ENCODE data around the gene GP1BB. TPM values are rescaled to one million over a fixed set of nuclear protein-coding genes. Genes with fewer than 3 reads are reported as not detected.
A peak's percentile ranks its signal among the peaks of the same experiment; 100 is the strongest.

GP1BB gene
- total RNA-seq, 2 donors from 2014 or later = not detected

GRCh38 chr22:19730655-19731360 lies 7.5 kb downstream of the GP1BB start:
- Mint-ChIP-seq H3K27ac (no peak overlapping the region), H3K27me3 (peaks cover 7 to 9% of the 10 kb centered on the region in 2 donors), H3K9me3 (no peaks in the 10 kb centered on the region), H3K36me3 (no peaks in the 10 kb centered on the region), H3K4me1 (ENCODE audit: low read depth in 2 of 2) (peaks cover 3 to 5% of the 10 kb centered on the region in 2 donors), H3K4me3 (peak overlapping the region; percentile 65)
- peak; percentile 81 for DNase-seq (ENCODE audit: low spot score)
- ATAC-seq = peak; percentile 76 to 84

DNA sequence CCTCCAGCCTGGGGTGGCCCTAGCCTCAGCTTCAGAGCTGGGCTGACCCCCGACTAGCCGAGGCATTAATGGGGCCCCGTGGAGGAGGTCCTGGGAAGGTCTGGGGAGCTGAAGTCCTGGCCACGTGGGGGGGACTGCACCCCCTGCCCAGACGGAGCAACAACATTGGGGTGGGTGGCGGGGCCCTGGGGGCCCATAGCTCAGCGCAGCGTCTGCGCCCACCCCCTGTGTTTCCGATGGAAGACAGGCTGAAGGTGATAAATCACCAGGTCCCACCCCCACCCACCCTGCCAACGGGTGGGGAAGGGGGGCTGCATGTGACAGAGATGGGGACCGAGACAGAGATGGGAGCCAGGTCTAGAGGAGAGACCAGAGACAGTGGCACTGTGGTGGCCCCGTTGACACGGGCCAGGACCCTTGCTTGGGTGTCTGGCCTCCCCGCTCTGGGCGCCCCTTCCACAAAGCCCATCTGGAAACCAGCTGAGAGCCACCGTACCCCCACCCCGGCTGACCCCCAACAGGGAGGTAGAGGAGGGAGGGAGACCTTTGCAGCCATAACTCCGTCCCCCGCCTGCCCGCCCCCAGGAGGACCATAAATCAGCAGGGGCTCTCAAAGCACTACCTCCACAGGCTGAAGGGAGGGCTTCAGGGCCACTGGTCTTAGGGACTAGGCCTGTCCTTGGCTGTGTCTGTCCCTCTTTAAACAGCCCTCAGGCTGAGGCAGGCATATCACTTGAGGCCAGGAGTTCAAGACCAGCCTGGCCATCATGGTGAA lies 8.2 kb downstream of the GP1BB start:
- H3K27ac Mint-ChIP-seq = no peak overlapping the region
- H3K4me1 Mint-ChIP-seq (ENCODE audit: low read depth in 2 of 2) = peaks cover 3 to 5% of the 10 kb centered on the region in 2 donors
- H3K9me3 Mint-ChIP-seq = no peaks in the 10 kb centered on the region
- H3K4me3 Mint-ChIP-seq = no peak overlapping the region
- DNase-seq (ENCODE audit: low spot score) (no peak), ATAC-seq (no peak)
- H3K27me3 Mint-ChIP-seq = peaks cover 7 to 9% of the 10 kb centered on the region in 2 donors
- H3K36me3 Mint-ChIP-seq = no peaks in the 10 kb centered on the region

- no peaks in the 10 kb centered on the region for H3K36me3 Mint-ChIP-seq
- no peak for ATAC-seq
- no peak overlapping the region for H3K4me3 Mint-ChIP-seq
- H3K9me3 Mint-ChIP-seq = no peaks in the 10 kb centered on the region
- peaks cover 3 to 5% of the 10 kb centered on the region in 2 donors for H3K4me1 Mint-ChIP-seq (ENCODE audit: low read depth in 2 of 2)
- DNase-seq (ENCODE audit: low spot score) = no peak
- H3K27ac Mint-ChIP-seq = no peak overlapping the region
- peaks cover 3 to 6% of the 10 kb centered on the region in 2 donors for H3K27me3 Mint-ChIP-seq
Measured at GRCh38 chr22:19732403-19733113, 9.2 kb downstream of the GP1BB start.

DNA sequence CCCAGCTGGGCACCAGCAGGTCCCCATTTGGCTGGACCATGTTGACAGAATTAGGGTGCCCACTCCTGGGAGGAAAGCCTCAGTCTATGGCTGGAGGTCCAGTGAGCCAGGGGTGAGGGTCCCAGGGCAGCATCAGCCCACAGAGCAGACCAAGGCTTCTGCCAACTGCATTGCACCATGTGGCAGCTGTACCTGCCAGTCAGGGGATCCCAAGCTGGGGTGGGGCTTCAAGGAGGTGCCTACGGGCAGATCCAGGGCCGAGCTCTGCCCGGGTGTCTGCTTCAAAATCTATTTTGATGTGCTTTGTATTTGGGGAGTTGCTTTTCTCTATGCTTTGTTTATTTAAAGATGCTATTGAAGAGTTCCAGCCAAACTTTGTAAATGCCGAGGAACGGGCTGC lies 10.4 kb downstream of the GP1BB start:
- H3K36me3 Mint-ChIP-seq = no peaks in the 10 kb centered on the region
- peaks cover 0 to 2% of the 10 kb centered on the region in 2 donors for H3K27me3 Mint-ChIP-seq
- H3K9me3 Mint-ChIP-seq = no peaks in the 10 kb centered on the region
- H3K27ac Mint-ChIP-seq = no peak overlapping the region
- H3K4me3 Mint-ChIP-seq = no peak overlapping the region
- no peak for ATAC-seq
- H3K4me1 Mint-ChIP-seq (ENCODE audit: low read depth in 2 of 2) = peaks cover 3 to 5% of the 10 kb centered on the region in 2 donors
- no peak for DNase-seq (ENCODE audit: low spot score)

DNA sequence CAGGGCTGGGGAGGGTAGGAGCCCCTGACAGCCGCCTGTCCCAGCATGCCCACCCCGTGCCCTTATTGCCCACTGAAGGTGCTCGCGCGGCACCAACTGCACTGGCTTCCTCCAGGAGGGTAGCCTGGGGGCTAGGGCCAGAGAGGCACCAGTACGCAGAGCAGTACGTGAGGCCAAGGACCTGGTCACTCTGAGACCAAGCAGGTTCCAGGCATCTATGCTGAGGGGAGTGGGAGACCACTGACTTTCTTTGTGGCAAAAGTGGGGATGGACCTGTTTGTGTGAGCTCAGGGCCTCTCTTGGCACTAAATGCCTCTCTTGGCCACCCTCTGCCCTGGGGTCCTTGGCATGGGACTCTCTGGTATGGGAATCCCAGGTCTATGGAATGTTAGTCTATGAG lies 10.8 kb downstream of the GP1BB start:
- Mint-ChIP-seq H3K27ac (no peak overlapping the region), H3K36me3 (no peaks in the 10 kb centered on the region), H3K4me1 (ENCODE audit: low read depth in 2 of 2) (peaks cover 3 to 5% of the 10 kb centered on the region in 2 donors), H3K9me3 (no peaks in the 10 kb centered on the region), H3K4me3 (no peak overlapping the region), H3K27me3 (peaks cover 0 to 2% of the 10 kb centered on the region in 2 donors)
- no peak for ATAC-seq
- no peak for DNase-seq (ENCODE audit: low spot score)

DNA sequence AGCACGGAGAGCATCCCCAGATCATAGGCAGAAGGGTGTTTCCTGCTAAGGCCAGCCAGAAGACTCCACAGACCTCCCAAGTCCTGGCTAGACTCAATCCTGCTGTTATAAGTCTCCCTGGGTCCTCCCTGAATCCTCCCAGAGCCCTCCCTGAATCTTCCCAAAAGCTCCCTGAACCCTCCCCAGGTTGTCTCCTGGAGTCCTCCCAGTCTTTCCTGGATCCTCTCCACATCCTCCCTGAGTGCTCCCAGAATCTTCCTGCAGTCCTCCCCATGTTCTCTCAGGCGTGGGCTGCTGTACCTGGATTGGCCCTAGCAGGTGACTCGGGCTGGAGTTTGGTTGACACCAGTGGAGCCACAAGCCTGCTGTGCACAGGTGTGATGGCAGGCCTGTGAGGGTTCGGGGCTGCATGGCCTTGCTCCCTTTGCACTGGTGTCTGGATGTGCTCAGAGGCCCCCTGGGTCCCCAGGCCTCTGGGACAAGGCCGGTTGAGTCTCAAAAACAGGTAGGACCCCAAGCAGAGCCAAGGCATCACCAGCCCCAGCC lies 11.6 kb downstream of the GP1BB start:
- Mint-ChIP-seq H3K4me3 (no peak overlapping the region), H3K36me3 (no peaks in the 10 kb centered on the region), H3K4me1 (ENCODE audit: low read depth in 2 of 2) (peaks cover 3 to 5% of the 10 kb centered on the region in 2 donors), H3K27me3 (peaks cover 0 to 2% of the 10 kb centered on the region in 2 donors), H3K9me3 (no peaks in the 10 kb centered on the region), H3K27ac (no peak overlapping the region)
- no peak for DNase-seq (ENCODE audit: low spot score)
- no peak for ATAC-seq

- Mint-ChIP-seq H3K9me3 (no peaks in the 10 kb centered on the region), H3K4me1 (ENCODE audit: low read depth in 2 of 2) (no peaks in the 10 kb centered on the region), H3K4me3 (no peak overlapping the region), H3K27me3 (no peaks in the 10 kb centered on the region), H3K36me3 (no peaks in the 10 kb centered on the region), H3K27ac (no peak overlapping the region)
- ATAC-seq (no peak), DNase-seq (ENCODE audit: low spot score) (no peak)
Measured at GRCh38 chr22:19735665-19736510, 12.5 kb downstream of the GP1BB start.

DNA sequence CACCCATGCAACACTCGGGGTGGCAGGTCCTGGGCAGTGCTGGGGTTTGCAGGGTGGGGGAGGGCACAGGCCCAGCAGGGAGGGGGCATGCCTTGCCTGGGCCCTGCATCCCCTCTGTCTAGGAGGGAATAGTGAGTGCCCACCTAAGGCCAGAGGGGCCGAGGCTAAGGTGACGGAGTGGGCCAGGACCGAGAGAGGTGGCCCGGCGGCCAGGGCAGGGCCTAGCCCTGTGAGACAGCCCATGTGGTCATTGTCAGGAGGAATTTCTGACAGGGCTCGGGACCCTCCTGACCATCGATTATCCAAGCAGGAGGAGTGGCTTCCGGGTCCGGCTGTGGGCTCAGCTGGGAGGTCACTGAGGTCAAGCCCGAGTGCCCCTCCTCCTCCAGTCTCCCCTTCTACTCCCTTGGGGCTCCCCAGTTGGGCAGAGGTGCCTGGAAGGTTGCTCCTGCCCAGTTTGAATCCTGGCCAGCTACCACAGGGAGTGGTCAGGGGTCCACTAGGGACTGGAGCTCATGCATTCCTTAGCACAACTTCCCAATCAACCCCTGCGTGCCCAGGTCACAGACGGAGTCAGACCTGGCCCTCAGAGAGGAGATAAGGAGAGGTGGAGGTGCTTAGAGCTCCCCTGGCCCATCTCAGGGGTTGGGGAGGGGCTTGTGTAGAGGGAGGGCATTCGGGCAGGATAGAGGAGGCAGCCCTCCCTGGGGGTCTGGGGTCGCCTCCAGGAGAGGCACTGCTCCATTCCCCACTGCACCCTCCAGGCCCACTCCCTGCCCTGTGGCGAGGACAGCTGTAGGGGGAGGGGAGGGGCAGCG lies 14.7 kb downstream of the GP1BB start:
- Mint-ChIP-seq H3K27me3 (no peaks in the 10 kb centered on the region), H3K4me1 (ENCODE audit: low read depth in 2 of 2) (no peaks in the 10 kb centered on the region), H3K9me3 (no peaks in the 10 kb centered on the region), H3K27ac (no peak overlapping the region), H3K4me3 (no peak overlapping the region), H3K36me3 (no peaks in the 10 kb centered on the region)
- no peak for DNase-seq (ENCODE audit: low spot score)
- no peak for ATAC-seq

DNA sequence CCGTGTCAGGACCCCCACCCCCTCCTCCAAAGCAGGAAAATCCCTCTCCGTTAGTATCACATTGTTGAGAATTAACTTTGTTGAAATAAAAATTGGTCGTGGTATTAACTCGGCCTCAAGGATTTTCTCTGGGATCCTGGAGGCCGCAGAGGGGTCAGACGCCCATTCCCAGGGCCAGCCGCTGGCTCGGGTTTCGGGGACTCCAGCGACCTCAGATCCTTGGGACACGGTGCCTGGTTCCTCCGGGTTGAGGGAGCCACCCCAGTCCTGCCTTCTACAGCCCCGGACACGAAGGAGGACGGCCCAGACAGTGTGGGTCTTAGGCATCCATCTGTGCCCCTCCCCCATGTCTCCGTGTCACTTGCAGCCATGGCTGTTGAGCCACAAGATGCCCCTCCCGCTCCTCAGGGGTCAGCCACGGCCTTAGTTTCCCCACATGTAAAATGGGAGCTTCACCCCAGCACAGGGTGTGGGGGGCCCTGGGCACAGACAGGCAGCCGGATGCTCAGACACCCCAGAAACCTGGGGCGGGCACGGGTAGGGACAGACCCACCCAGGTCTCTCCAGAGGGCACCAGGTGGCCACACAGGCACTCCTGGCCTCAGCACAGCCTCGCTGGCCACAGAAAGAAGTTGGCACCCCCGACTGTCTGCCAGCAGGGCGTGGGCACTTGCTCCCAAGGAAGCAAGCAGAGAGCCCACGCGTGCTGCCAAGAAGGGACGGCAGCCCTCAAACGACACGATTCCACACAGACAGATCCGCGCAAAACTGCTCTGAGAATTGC lies 15.5 kb downstream of the GP1BB start:
- Mint-ChIP-seq H3K9me3 (no peaks in the 10 kb centered on the region), H3K27ac (no peak overlapping the region), H3K4me3 (no peak overlapping the region), H3K4me1 (ENCODE audit: low read depth in 2 of 2) (no peaks in the 10 kb centered on the region), H3K27me3 (no peaks in the 10 kb centered on the region), H3K36me3 (no peaks in the 10 kb centered on the region)
- ATAC-seq = no peak
- DNase-seq (ENCODE audit: low spot score) = no peak

DNA sequence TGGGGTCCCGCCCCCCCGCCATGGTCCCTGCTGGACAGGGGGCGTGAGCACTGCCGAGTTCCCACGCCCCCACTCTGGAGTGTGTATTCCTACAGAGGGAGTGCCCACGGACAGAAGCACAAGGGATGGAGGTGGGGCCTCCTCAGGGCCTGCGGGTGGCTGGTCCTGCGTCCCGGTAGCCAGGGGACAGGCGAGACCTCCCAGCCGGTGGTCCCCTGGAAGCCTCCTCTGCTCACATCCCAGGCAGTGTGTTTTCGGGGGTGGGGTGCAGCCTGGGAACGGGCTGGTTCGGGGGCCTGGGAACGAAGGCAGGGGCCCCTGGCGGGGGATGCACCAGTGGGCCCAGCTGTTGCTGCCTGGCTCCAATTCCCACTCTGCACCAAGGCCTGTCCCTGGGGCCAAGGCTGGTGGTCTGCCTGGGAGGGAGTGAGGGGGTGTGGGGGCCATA lies 16.1 kb downstream of the GP1BB start:
- no peaks in the 10 kb centered on the region for H3K27me3 Mint-ChIP-seq
- ATAC-seq (no peak), DNase-seq (ENCODE audit: low spot score) (no peak)
- no peaks in the 10 kb centered on the region for H3K9me3 Mint-ChIP-seq
- no peaks in the 10 kb centered on the region for H3K4me1 Mint-ChIP-seq (ENCODE audit: low read depth in 2 of 2)
- H3K27ac Mint-ChIP-seq = no peak overlapping the region
- H3K4me3 Mint-ChIP-seq = no peak overlapping the region
- H3K36me3 Mint-ChIP-seq = no peaks in the 10 kb centered on the region

- Mint-ChIP-seq H3K4me1 (ENCODE audit: low read depth in 2 of 2) (no peaks in the 10 kb centered on the region), H3K4me3 (no peak overlapping the region), H3K27me3 (no peaks in the 10 kb centered on the region), H3K27ac (no peak overlapping the region), H3K9me3 (no peaks in the 10 kb centered on the region), H3K36me3 (no peaks in the 10 kb centered on the region)
- ATAC-seq (no peak), DNase-seq (ENCODE audit: low spot score) (no peak)
Measured at GRCh38 chr22:19739911-19740449, 16.6 kb downstream of the GP1BB start.

DNA sequence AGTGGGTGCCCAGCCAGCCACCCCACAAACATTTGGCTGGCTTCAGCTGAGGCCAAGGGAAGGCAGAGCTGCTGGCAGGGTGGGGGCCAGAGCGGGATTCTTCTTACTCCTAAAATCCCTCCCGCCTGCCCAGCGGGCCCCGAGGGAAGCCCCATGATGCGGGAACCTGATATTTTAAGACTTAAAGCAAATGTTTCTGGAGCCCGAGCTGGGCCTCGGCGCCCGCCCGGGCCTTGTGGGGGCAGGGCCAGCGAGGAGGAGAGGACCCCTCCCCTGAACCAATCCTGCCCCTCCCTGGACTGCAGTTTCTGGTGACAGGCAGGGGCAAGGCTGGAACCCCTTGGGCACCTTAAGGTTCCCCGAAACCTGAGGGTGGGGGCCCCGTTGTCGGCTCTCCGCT lies 17.2 kb downstream of the GP1BB start:
- no peaks in the 10 kb centered on the region for H3K27me3 Mint-ChIP-seq
- H3K27ac Mint-ChIP-seq = no peak overlapping the region
- H3K36me3 Mint-ChIP-seq = no peaks in the 10 kb centered on the region
- H3K9me3 Mint-ChIP-seq = no peaks in the 10 kb centered on the region
- ATAC-seq (no peak), DNase-seq (ENCODE audit: low spot score) (no peak)
- no peak overlapping the region for H3K4me3 Mint-ChIP-seq
- H3K4me1 Mint-ChIP-seq (ENCODE audit: low read depth in 2 of 2) = no peaks in the 10 kb centered on the region
